GM12892 (cell line): ENCODE measurements around the gene STARD10.

ENCODE experiments used
- POLR2A ChIP-seq: IDR thresholded peaks from 2 replicates; pipeline ENCODE4 v1.6.1; 2011; ENCODE audit warnings: low read depth, low read length, control low read depth
- POLR2AphosphoS5 ChIP-seq: IDR thresholded peaks from 2 replicates; pipeline ENCODE4 v1.6.1; 2011; ENCODE audit warnings: low read depth, low read length, control low read depth
- TAF1 ChIP-seq: IDR thresholded peaks from 2 replicates; pipeline ENCODE4 v1.6.1; 2011; ENCODE audit warnings: low read depth, mild to moderate bottlenecking, control low read depth, low read length, borderline replicate concordance

GRCh38 chr11:72792437-72793021 is 1.3 kb downstream of the STARD10 start:
- TF ChIP-seq POLR2AphosphoS5 (no peak), TAF1 (no peak), POLR2A (no peak)
